Stomach (tissue), 9 donors: ENCODE data around the gene KCNIP4. TPM values are rescaled to one million over a fixed set of nuclear protein-coding genes. Genes with fewer than 3 reads are reported as not detected.

ENCODE experiments used
- DNase-seq, 2 donors: peaks; one replicate each; pipeline versions ENCODE4 v3.0.0 to v3.0.0-alpha.2; 2013 to 2019
- H3K27ac ChIP-seq, 5 donors: fragments of 200-600 bp in 4 of 5; sonication (generic) in 4 of 5; one replicate each; pipeline ENCODE4 v1.5.1; 2013 to 2019; ENCODE audit warnings: mild to moderate bottlenecking in 1 of 5, moderate library complexity in 1 of 5
- H3K27me3 ChIP-seq, 3 donors: fragments of 200-600 bp; sonication (generic); one replicate each; pipeline ENCODE4 v1.5.1; 2017 to 2019; ENCODE audit warnings: mixed run types in 1 of 3
- H3K36me3 ChIP-seq, 4 donors: fragments of 200-600 bp; sonication (generic); 1 replicate in 3 of 4; 2 replicates in 1 of 4; pipeline ENCODE4 v1.5.1; 2016 to 2019
- H3K4me1 ChIP-seq, 4 donors: fragments of 200-600 bp; sonication (generic); one replicate each; pipeline ENCODE4 v1.5.1; 2016 to 2019
- H3K4me3 ChIP-seq, 4 donors: fragments of 200-600 bp; sonication (generic) in 3 of 4; one replicate each; pipeline ENCODE4 v1.5.1; 2016 to 2019; ENCODE audit warnings: mild to moderate bottlenecking in 1 of 4
- H3K9me3 ChIP-seq, 4 donors: fragments of 200-600 bp; sonication (generic); one replicate each; pipeline ENCODE4 v1.5.1; 2016 to 2019
- CTCF ChIP-seq, 7 experiments: fragments of 450-650 bp in 4 of 7; fragments of 200-600 bp in 3 of 7; sonication (generic) in 3 of 7; IDR thresholded peaks; one replicate each; pipeline ENCODE4 v1.5.1; 2016 to 2019; ENCODE audit warnings: antibody characterized with exemption in 7 of 7, control low read depth in 2 of 7, mild to moderate bottlenecking in 1 of 7
- EP300 ChIP-seq: sonication (generic); formaldehyde crosslinking; IDR thresholded peaks from one replicate; pipeline ENCODE4 v1.6.1; 2017; ENCODE audit warnings: antibody characterized with exemption
- POLR2A ChIP-seq, 4 donors: fragments of 450-650 bp; IDR thresholded peaks; one replicate each; pipeline ENCODE4 v1.6.1; 2016; ENCODE audit warnings: antibody characterized with exemption in 4 of 4, control low read depth in 2 of 4, mild to moderate bottlenecking in 1 of 4, moderate library complexity in 1 of 4
- POLR2AphosphoS5 ChIP-seq, 3 donors: sonication (generic); formaldehyde crosslinking; IDR thresholded peaks; one replicate each; pipeline ENCODE4 v1.6.1; 2016; ENCODE audit warnings: antibody characterized with exemption in 3 of 3
- WGBS, 5 donors: extraction: QIAGEN DNeasy Blood & Tissue Kit in 3 of 5; methylation state at CpG; one replicate each; pipeline versions ENCODE4 v1.1.5 to v1.1.7; 2013 to 2018; 5-methylcytosine and 5-hydroxymethylcytosine counted together
- intact Hi-C: fragments of 100-400 bp; cut with DNase I; formaldehyde crosslinking; loops from one replicate; pipeline ENCODE4 v1.15.1; 2023; ENCODE audit warnings: low total_unique reads
- polyA plus RNA-seq, 3 donors: library from polyadenylated mRNA; stranded (reverse); fragments of 200-250 nt; gene quantifications; one replicate each; pipeline ENCODE4 v1.2.3, GENCODE V29; 2013
- total RNA-seq, 5 donors: library from RNA; depleted of rRNA; stranded (reverse); fragments of >200 nt; gene quantifications; one replicate each; pipeline versions ENCODE4 v1.1.0 to v1.2.3, GENCODE V29; 2014 to 2016
- donor health status: healthy with polysubstance abuse.
- donor health status: Bipolar disorder and iron deficiency.
- donor health status: healthy.

Gene KCNIP4
- total and polyA plus RNA-seq, 8 donors, result 0.23 to 1.8 (median 1.3) TPM; not detected in 4

GRCh38 chr4:20922962-20923361, 1025.6 kb downstream of the KCNIP4 start:
- no peak overlapping the region for H3K27ac ChIP-seq
- H3K9me3 ChIP-seq, result no peaks in the 10 kb centered on the region
- no peak for DNase-seq
- no peak overlapping the region for H3K4me3 ChIP-seq
- intact Hi-C loops, result no loop called here
- no peaks in the 10 kb centered on the region for H3K36me3 ChIP-seq
- no peaks in the 10 kb centered on the region for H3K4me1 ChIP-seq
- no peaks in the 10 kb centered on the region for H3K27me3 ChIP-seq
- WGBS, 5 donors, result 84 to 90% (median 86%) methylated on average over 2 of the region's 2 CpGs
- TF ChIP-seq POLR2A (IDR thresholded peaks at IDR 0.05) (no peak), EP300 (no peak), POLR2AphosphoS5 (IDR thresholded peaks at IDR 0.05) (no peak), CTCF (IDR thresholded peaks at IDR 0.05) (no peak)

GRCh38 chr4:20916106-20916505, 1032.5 kb downstream of the KCNIP4 start:
- no peaks in the 10 kb centered on the region for H3K27me3 ChIP-seq
- intact Hi-C loops, result no loop called here
- H3K9me3 ChIP-seq, result no peaks in the 10 kb centered on the region
- DNase-seq, result peak in 1 of 2 donors; percentile 25
- WGBS, 5 donors, result 28 to 66% (median 49%) methylated on average over 1 of the region's 1 CpG
- H3K4me3 ChIP-seq, result no peak overlapping the region
- no peaks in the 10 kb centered on the region for H3K4me1 ChIP-seq
- no peak for TF ChIP-seq POLR2AphosphoS5 (IDR thresholded peaks at IDR 0.05)
- TF ChIP-seq POLR2A (IDR thresholded peaks at IDR 0.05), result no peak
- no peak for TF ChIP-seq EP300
- no peak for TF ChIP-seq CTCF (IDR thresholded peaks at IDR 0.05)
- no peak overlapping the region for H3K27ac ChIP-seq
- H3K36me3 ChIP-seq, result no peaks in the 10 kb centered on the region

GRCh38 chr4:20904966-20905365, 1043.6 kb downstream of the KCNIP4 start:
- no peak overlapping the region for H3K4me3 ChIP-seq
- no peaks in the 10 kb centered on the region for H3K4me1 ChIP-seq
- no peaks in the 10 kb centered on the region for H3K36me3 ChIP-seq
- no peak for DNase-seq
- no peaks in the 10 kb centered on the region for H3K27me3 ChIP-seq
- H3K9me3 ChIP-seq, result no peaks in the 10 kb centered on the region
- intact Hi-C loops, result no loop called here
- WGBS, 5 donors, result 66 to 78% (median 77%) methylated on average over 3 of the region's 3 CpGs
- TF ChIP-seq CTCF (IDR thresholded peaks at IDR 0.05) (no peak), POLR2A (IDR thresholded peaks at IDR 0.05) (no peak), EP300 (no peak), POLR2AphosphoS5 (IDR thresholded peaks at IDR 0.05) (no peak)
- H3K27ac ChIP-seq, result no peak overlapping the region

- no peaks in the 10 kb centered on the region for H3K36me3 ChIP-seq
- intact Hi-C loops, result no loop called here
- WGBS, 5 donors, result 90 to 100% (median 95%) methylated on average over 1 of the region's 1 CpG
- H3K9me3 ChIP-seq, result no peaks in the 10 kb centered on the region
- no peak overlapping the region for H3K27ac ChIP-seq
- H3K4me3 ChIP-seq, result no peak overlapping the region
- no peak for DNase-seq
- TF ChIP-seq POLR2A (IDR thresholded peaks at IDR 0.05) (no peak), EP300 (no peak), CTCF (IDR thresholded peaks at IDR 0.05) (no peak), POLR2AphosphoS5 (IDR thresholded peaks at IDR 0.05) (no peak)
- no peaks in the 10 kb centered on the region for H3K4me1 ChIP-seq
- H3K27me3 ChIP-seq, result no peaks in the 10 kb centered on the region
Measured at GRCh38 chr4:20901851-20902250, 1046.7 kb downstream of the KCNIP4 start.
